Amniotic epithelial cell (primary cell): Measurements from ENCODE around the gene SOX6.
A peak's percentile ranks its signal among the peaks of the same experiment; 100 is the strongest.
"Not testable (repeated sequence)": the region's sequence is repeated elsewhere in the genome, so short reads cannot be mapped to it uniquely, and the experiment has no call there.

Source experiments
- DNase-seq: peaks from one replicate; pipeline ENCODE4 v3.0.0-alpha.2; 2010; ENCODE audit warnings: low read depth

Gene SOX6

GRCh38 chr11:16095756-16096155, 260.6 kb downstream of the SOX6 start:
- no peak for DNase-seq

- DNase-seq: no peak
Observed at GRCh38 chr11:16093889-16094653, 262.3 kb downstream of the SOX6 start.

- no peak for DNase-seq
Observed at GRCh38 chr11:16091862-16092261, 264.5 kb downstream of the SOX6 start.

GRCh38 chr11:16089481-16089880, 266.9 kb downstream of the SOX6 start:
- DNase-seq: no peak

GRCh38 chr11:16088774-16089173, 267.6 kb downstream of the SOX6 start:
- DNase-seq: no peak

GRCh38 chr11:16087886-16088285, 268.5 kb downstream of the SOX6 start:
- DNase-seq: no peak

- no peak for DNase-seq
Observed at GRCh38 chr11:16086229-16086819, 270.0 kb downstream of the SOX6 start.

- no peak for DNase-seq
Observed at GRCh38 chr11:16082095-16083055, 274.0 kb downstream of the SOX6 start.

GRCh38 chr11:16081382-16082094, 274.8 kb downstream of the SOX6 start:
- no peak for DNase-seq

- peak; percentile 24 for DNase-seq
Observed at GRCh38 chr11:16080688-16081381, 275.5 kb downstream of the SOX6 start.

GRCh38 chr11:16078936-16079335, 277.4 kb downstream of the SOX6 start:
- DNase-seq: no peak

GRCh38 chr11:16070573-16070972, 285.8 kb downstream of the SOX6 start:
- no peak for DNase-seq

- DNase-seq: not testable (repeated sequence)
Observed at GRCh38 chr11:16067268-16067667, 289.1 kb downstream of the SOX6 start.

- no peak for DNase-seq
Observed at GRCh38 chr11:16059332-16059731, 297.0 kb downstream of the SOX6 start.

- DNase-seq: no peak
Observed at GRCh38 chr11:16058671-16059070, 297.7 kb downstream of the SOX6 start.

- no peak for DNase-seq
Observed at GRCh38 chr11:16052750-16053149, 303.6 kb downstream of the SOX6 start.

- DNase-seq: no peak
Observed at GRCh38 chr11:16049611-16050010, 306.7 kb downstream of the SOX6 start.

GRCh38 chr11:16047073-16047472, 309.3 kb downstream of the SOX6 start:
- no peak for DNase-seq

- DNase-seq: no peak
Observed at GRCh38 chr11:16043617-16044016, 312.7 kb downstream of the SOX6 start.

- DNase-seq: no peak
Observed at GRCh38 chr11:16041207-16041606, 315.1 kb downstream of the SOX6 start.

GRCh38 chr11:16040151-16040550, 316.2 kb downstream of the SOX6 start:
- DNase-seq: no peak
